ENCODE measurements around the gene CLDN4.
"Not testable (repeated sequence)": the region's sequence is repeated elsewhere in the genome, so short reads cannot be mapped to it uniquely, and the experiment has no call there.

Gene CLDN4

GRCh38 chr7:73817121-73817520 is 13.7 kb upstream of the CLDN4 start:
- TF ChIP-seq, protein P1, sequence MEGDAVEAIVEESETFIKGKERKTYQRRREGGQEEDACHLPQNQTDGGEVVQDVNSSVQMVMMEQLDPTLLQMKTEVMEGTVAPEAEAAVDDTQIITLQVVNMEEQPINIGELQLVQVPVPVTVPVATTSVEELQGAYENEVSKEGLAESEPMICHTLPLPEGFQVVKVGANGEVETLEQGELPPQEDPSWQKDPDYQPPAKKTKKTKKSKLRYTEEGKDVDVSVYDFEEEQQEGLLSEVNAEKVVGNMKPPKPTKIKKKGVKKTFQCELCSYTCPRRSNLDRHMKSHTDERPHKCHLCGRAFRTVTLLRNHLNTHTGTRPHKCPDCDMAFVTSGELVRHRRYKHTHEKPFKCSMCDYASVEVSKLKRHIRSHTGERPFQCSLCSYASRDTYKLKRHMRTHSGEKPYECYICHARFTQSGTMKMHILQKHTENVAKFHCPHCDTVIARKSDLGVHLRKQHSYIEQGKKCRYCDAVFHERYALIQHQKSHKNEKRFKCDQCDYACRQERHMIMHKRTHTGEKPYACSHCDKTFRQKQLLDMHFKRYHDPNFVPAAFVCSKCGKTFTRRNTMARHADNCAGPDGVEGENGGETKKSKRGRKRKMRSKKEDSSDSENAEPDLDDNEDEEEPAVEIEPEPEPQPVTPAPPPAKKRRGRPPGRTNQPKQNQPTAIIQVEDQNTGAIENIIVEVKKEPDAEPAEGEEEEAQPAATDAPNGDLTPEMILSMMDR (conservative IDR thresholded peaks at IDR 0.05; ENCODE audit: control insufficient read depth, insufficient read depth, low read depth, low read length), result no peak

GRCh38 chr7:73820013-73820412 is 10.8 kb upstream of the CLDN4 start:
- TF ChIP-seq, protein P1 (conservative IDR thresholded peaks at IDR 0.05; ENCODE audit: control insufficient read depth, insufficient read depth, low read depth, low read length), result no peak

More at GRCh38 chr7:73817121-73817520, 13.7 kb upstream of the CLDN4 start:
- no peak for DNase-seq (ENCODE audit: low read depth)
- no peak overlapping the region for H3K4me3 ChIP-seq (ENCODE audit: control insufficient read depth, low read depth, low read length)

DNA sequence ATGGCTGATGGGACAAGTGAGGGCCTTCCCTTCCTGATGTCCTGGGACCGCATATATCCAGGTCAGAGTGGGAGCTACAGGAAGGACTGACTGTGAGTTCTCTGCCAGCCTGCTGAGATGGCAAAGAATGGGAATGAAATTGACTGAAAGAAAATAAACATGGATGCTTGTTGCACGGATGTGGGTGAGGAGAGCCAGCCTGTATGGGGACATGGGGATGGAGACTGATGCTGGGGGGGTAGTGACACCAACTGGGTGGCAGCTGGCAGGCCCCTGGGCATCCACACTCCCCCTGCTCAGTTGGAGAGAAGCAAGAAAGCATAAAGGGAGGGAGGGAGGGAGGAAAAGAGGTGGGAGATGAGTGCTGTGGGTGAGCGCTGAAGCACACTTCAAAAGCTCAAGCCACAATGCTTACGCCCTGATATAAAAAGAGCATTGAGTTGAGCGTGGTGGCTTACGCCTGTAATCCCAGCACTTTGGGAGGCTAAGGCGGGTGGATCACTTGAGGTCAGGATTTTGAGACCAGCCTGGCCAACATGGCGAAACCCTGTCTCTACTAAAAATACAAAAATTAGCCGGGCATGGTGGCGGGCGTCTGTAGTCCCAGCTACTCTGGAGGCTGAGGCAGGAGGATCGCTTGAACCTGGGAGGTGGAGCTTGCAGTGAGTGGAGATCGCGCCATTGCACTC is 9.1 kb upstream of the CLDN4 start:
- not testable (repeated sequence) for DNase-seq (ENCODE audit: low read depth); H3K4me3 ChIP-seq (ENCODE audit: control insufficient read depth, low read depth, low read length)

More at GRCh38 chr7:73820013-73820412, 10.8 kb upstream of the CLDN4 start:
- no peak overlapping the region for H3K4me3 ChIP-seq (ENCODE audit: control insufficient read depth, low read depth, low read length)
- DNase-seq (ENCODE audit: low read depth), result no peak

GRCh38 chr7:73822319-73823173 is 8.2 kb upstream of the CLDN4 start:
- H3K4me3 ChIP-seq (ENCODE audit: control insufficient read depth, low read depth, low read length), result no peak overlapping the region
- TF ChIP-seq, protein P1 (conservative IDR thresholded peaks at IDR 0.05; ENCODE audit: control insufficient read depth, insufficient read depth, low read depth, low read length), result no peak
- peak; percentile 100 for DNase-seq (ENCODE audit: low read depth)

- no peak overlapping the region for H3K4me3 ChIP-seq (ENCODE audit: control insufficient read depth, low read depth, low read length)
- TF ChIP-seq, protein P1 (conservative IDR thresholded peaks at IDR 0.05; ENCODE audit: control insufficient read depth, insufficient read depth, low read depth, low read length), result no peak
- DNase-seq (ENCODE audit: low read depth), result no peak
These were observed 7.5 kb upstream of the CLDN4 start for GRCh38 chr7:73823257-73823656.

GRCh38 chr7:73823873-73824592 is 6.8 kb upstream of the CLDN4 start:
- no peak for DNase-seq (ENCODE audit: low read depth)

More at GRCh38 chr7:73823873-73824592, 6.8 kb upstream of the CLDN4 start:
- TF ChIP-seq, protein P1 (conservative IDR thresholded peaks at IDR 0.05; ENCODE audit: control insufficient read depth, insufficient read depth, low read depth, low read length), result no peak
- no peak overlapping the region for H3K4me3 ChIP-seq (ENCODE audit: control insufficient read depth, low read depth, low read length)
